B cell (primary cell): ENCODE results near the gene BBIP1. TPM values are rescaled to one million over a fixed set of nuclear protein-coding genes. Genes with fewer than 3 reads are reported as not detected.

ENCODE experiments used
- ATAC-seq: fragments of 200-7000 bp; cut with Tn5 transposase; one replicate; pipeline ENCODE4 v1.10.0; 2021; ENCODE audit warnings: low read depth, mild to moderate bottlenecking, moderate number of reproducible peaks, moderate library complexity
- CTCF ChIA-PET: fragments of 350-600 bp; sonication (Branson Sonifier 250); formaldehyde crosslinking; loops from one replicate; lab custom pipeline; 2021; ENCODE audit warnings: antibody characterized with exemption, inconsistent platforms; lab: Charles Lee
- POLR2A ChIA-PET: fragments of 350-600 bp; sonication (Branson Sonifier 250); formaldehyde crosslinking; loops from one replicate; lab custom pipeline; 2021; ENCODE audit warnings: antibody characterized with exemption; lab: Charles Lee
- DNase-seq: peaks from one replicate; pipeline ENCODE4 v3.0.0; 2013
- H2AFZ ChIP-seq: 2 replicates; pipeline ENCODE4 v1.6.1; 2012; ENCODE audit warnings: mild to moderate bottlenecking, low read depth, low read length; ENCODE audit not compliant: insufficient read depth, poor library complexity, severe bottlenecking
- H3K27ac ChIP-seq, 2 donors: 1 replicate in 1 of 2; 2 replicates in 1 of 2; pipeline ENCODE4 v1.5.1; 2012 to 2013; ENCODE audit warnings: low read length in 2 of 2, mild to moderate bottlenecking in 2 of 2, moderate library complexity in 1 of 2
- H3K27me3 ChIP-seq, 4 experiments: fragments of 200-600 bp in 1 of 4; sonication (generic) in 1 of 4; replicated peaks in 1 of 4; 1 replicate in 2 of 4; 2 replicates in 2 of 4; pipeline versions ENCODE4 v1.6.1 to v1.7.0; 2013 to 2016; ENCODE audit warnings: low read length in 3 of 4, mild to moderate bottlenecking in 2 of 4, mixed read lengths in 1 of 4, moderate library complexity in 1 of 4; ENCODE audit not compliant: insufficient read depth in 4 of 4, control insufficient read depth in 3 of 4; ENCODE audit errors: control extremely low read depth in 1 of 4
- H3K36me3 ChIP-seq, 2 experiments: replicated peaks in 1 of 2; 1 replicate in 1 of 2; 2 replicates in 1 of 2; pipeline versions ENCODE4 v1.6.1 to v1.7.1; 2013; ENCODE audit warnings: low read length in 1 of 2; ENCODE audit not compliant: insufficient read depth in 2 of 2, control insufficient read depth in 1 of 2; ENCODE audit errors: control extremely low read depth in 1 of 2, extremely low read depth in 1 of 2
- H3K4me1 ChIP-seq, 2 donors: fragments of 200-600 bp in 1 of 2; sonication (generic) in 1 of 2; 1 replicate in 1 of 2; 2 replicates in 1 of 2; pipeline versions ENCODE4 v1.5.1 to v1.6.1; 2013 to 2017; ENCODE audit warnings: low read length in 2 of 2; ENCODE audit not compliant: control insufficient read depth in 2 of 2, insufficient read depth in 2 of 2
- H3K4me2 ChIP-seq: replicated peaks from 2 replicates; pipeline ENCODE3; 2012; ENCODE audit warnings: mild to moderate bottlenecking, low read depth, low read length; ENCODE audit not compliant: poor library complexity, severe bottlenecking
- H3K4me3 ChIP-seq, 5 experiments: fragments of 200-600 bp in 1 of 5; sonication (generic) in 1 of 5; 1 replicate in 3 of 5; 2 replicates in 2 of 5; pipeline versions ENCODE4 v1.5.1 to v1.7.0; 2011 to 2016; ENCODE audit warnings: low read length in 4 of 5, mild to moderate bottlenecking in 4 of 5, low read depth in 2 of 5, control low read depth in 1 of 5, moderate library complexity in 1 of 5; ENCODE audit not compliant: insufficient read depth in 1 of 5; ENCODE audit errors: control extremely low read depth in 1 of 5, extremely low read depth in 1 of 5
- H3K79me2 ChIP-seq: fragments of 200-600 bp; sonication (generic); one replicate; pipeline ENCODE4 v1.6.0; 2016; ENCODE audit warnings: low read length; ENCODE audit not compliant: control insufficient read depth, insufficient read depth
- H3K9ac ChIP-seq: fragments of 200-600 bp; sonication (generic); 2 replicates; pipeline ENCODE4 v1.6.1; 2017; ENCODE audit warnings: mild to moderate bottlenecking, low read length, moderate library complexity
- H3K9me3 ChIP-seq, 3 donors: one replicate each; pipeline versions ENCODE4 v1.6.1 to v1.7.1; 2013; ENCODE audit warnings: low read length in 2 of 3; ENCODE audit not compliant: control insufficient read depth in 2 of 3, insufficient read depth in 1 of 3; ENCODE audit errors: control extremely low read depth in 1 of 3
- H4K20me1 ChIP-seq: 2 replicates; pipeline ENCODE4 v1.6.0; 2012; ENCODE audit warnings: mild to moderate bottlenecking, low read length; ENCODE audit not compliant: insufficient read depth, control insufficient read depth, poor library complexity, severe bottlenecking
- H3K27ac Mint-ChIP-seq: one replicate; pipeline ENCODE4 v1.8.0; 2021; ENCODE audit warnings: mixed read lengths
- H3K27me3 Mint-ChIP-seq: one replicate; pipeline ENCODE4 v1.8.0; 2021; ENCODE audit warnings: mixed read lengths
- H3K4me1 Mint-ChIP-seq: one replicate; pipeline ENCODE4 v1.8.0; 2021; ENCODE audit warnings: mixed read lengths
- H3K4me3 Mint-ChIP-seq: one replicate; pipeline ENCODE4 v1.8.0; 2021; ENCODE audit warnings: mixed read lengths
- H3K9me3 Mint-ChIP-seq: one replicate; pipeline ENCODE4 v1.8.0; 2022; ENCODE audit warnings: mixed read lengths; ENCODE audit not compliant: insufficient read depth
- EZH2 ChIP-seq: IDR thresholded peaks from 2 replicates; pipeline ENCODE4 v1.6.1; 2012; ENCODE audit warnings: borderline replicate concordance, low read depth, mild to moderate bottlenecking, moderate library complexity, low read length; ENCODE audit not compliant: insufficient read depth, poor library complexity, severe bottlenecking
- WGBS: methylation state at CpG from one replicate; pipeline ENCODE4 v1.1.5; 2013; ENCODE audit warnings: missing lambda C conversion rate; ENCODE audit not compliant: insufficient coverage; 5-methylcytosine and 5-hydroxymethylcytosine counted together
- intact Hi-C: fragments of 100-400 bp; cut with micrococcal nuclease; formaldehyde crosslinking; loops from one replicate; pipeline ENCODE4 v1.10.0; 2022
- polyA plus RNA-seq: library from polyadenylated mRNA; depleted of rRNA; stranded (reverse); fragments of >200 nt; gene quantifications from 2 replicates; pipeline ENCODE4 v1.2.3, GENCODE V29; 2012
- total RNA-seq, 2 donors: library from RNA; stranded (reverse); fragments of 120-200 nt in 1 of 2; gene quantifications; 1 replicate in 1 of 2; 2 replicates in 1 of 2; pipeline versions ENCODE4 v1.2.3 to v1.2.4, GENCODE V29; 2013 to 2022
- TF ChIP-seq, protein P1 (sequence below): fragments of 200-600 bp; IDR thresholded peaks from one replicate; pipeline ENCODE4 v1.8.0; 2022; ENCODE audit warnings: antibody characterized with exemption, mild to moderate bottlenecking

The BBIP1 gene
- total and polyA plus RNA-seq, 2 donors (not counting 1 experiment from before 2014, with no cell fraction given) = 10.6 to 46.1 TPM

DNA sequence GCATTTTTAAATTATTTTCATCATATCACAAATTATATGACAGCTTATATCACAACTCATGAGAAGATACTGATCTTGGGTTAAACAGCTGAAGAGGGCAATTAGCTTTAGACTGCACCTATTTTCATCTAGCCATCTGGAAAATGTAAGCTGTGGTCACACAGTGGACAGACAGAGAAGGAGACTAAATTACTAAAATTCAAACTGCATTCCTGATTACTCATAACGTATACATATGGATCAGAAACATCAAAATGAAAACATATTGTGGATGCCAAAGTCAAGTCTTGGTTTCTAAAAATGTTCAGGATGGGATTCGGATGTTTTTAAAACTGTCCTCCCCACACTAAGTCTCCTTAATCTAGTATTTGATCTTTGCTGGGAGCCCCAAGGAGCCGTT, 6.6 kb downstream of the BBIP1 start:
- peaks cover 15% of the 10 kb centered on the region for H3K4me1 Mint-ChIP-seq
- POLR2A ChIA-PET = interaction anchor here (0.7 kb wide), 1 partner anchor 69 kb away, joined by 9 read pairs; no protein-coding TSS in a partner anchor
- 100% methylated on average over 1 of the region's 3 CpGs for WGBS
- Histone ChIP-seq H3K9ac (no peak overlapping the region), H3K36me3 (peaks cover 4 to 13% of the 10 kb centered on the region in 2 experiments), H3K27me3 (no peaks in the 10 kb centered on the region), H3K4me3 (no peak overlapping the region), H3K4me2 (no peak overlapping the region), H4K20me1 (no peaks in the 10 kb centered on the region), H2AFZ (no peak overlapping the region), H3K4me1 (peaks cover 0 to 10% of the 10 kb centered on the region in 2 donors), H3K9me3 (no peaks in the 10 kb centered on the region), H3K27ac (no peak overlapping the region), H3K79me2 (peaks cover 13% of the 10 kb centered on the region)
- CTCF ChIA-PET = interaction anchor here (0.8 to 2.7 kb wide), 4 partner anchors 16 to 109 kb away, joined by 3 to 15 read pairs (median 8); no protein-coding TSS in a partner anchor
- DNase-seq = no peak
- intact Hi-C loops = no loop called here
- no peak overlapping the region for H3K4me3 Mint-ChIP-seq
- H3K27me3 Mint-ChIP-seq = no peaks in the 10 kb centered on the region
- TF ChIP-seq, protein P1, sequence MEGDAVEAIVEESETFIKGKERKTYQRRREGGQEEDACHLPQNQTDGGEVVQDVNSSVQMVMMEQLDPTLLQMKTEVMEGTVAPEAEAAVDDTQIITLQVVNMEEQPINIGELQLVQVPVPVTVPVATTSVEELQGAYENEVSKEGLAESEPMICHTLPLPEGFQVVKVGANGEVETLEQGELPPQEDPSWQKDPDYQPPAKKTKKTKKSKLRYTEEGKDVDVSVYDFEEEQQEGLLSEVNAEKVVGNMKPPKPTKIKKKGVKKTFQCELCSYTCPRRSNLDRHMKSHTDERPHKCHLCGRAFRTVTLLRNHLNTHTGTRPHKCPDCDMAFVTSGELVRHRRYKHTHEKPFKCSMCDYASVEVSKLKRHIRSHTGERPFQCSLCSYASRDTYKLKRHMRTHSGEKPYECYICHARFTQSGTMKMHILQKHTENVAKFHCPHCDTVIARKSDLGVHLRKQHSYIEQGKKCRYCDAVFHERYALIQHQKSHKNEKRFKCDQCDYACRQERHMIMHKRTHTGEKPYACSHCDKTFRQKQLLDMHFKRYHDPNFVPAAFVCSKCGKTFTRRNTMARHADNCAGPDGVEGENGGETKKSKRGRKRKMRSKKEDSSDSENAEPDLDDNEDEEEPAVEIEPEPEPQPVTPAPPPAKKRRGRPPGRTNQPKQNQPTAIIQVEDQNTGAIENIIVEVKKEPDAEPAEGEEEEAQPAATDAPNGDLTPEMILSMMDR = no peak
- TF ChIP-seq EZH2 = no peak
- H3K27ac Mint-ChIP-seq = no peak overlapping the region
- no peaks in the 10 kb centered on the region for H3K9me3 Mint-ChIP-seq
- ATAC-seq = no peak

DNA sequence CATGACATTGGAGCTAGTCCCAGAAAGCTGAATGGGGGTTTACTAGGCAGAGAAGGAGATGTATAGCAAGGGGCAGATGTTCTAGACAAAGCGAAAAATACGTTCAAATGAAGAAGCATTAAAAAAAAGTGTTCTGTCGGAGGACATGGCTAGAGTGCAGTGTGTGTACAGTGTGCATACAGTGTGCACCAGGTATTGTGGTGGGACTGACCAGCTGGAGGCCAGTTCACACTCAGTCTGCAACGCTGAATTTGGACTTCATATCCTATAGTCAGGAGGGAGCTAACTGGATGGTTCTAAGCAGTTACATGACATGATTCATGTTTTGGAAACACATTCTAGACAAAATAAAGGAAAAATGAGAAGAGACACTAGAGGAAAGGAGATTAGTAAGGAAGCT, 8.8 kb downstream of the BBIP1 start:
- Histone ChIP-seq H3K9ac (no peak overlapping the region), H4K20me1 (no peaks in the 10 kb centered on the region), H2AFZ (no peak overlapping the region), H3K4me3 (no peak overlapping the region), H3K27me3 (no peaks in the 10 kb centered on the region), H3K4me1 (peaks cover 0 to 3% of the 10 kb centered on the region in 2 donors), H3K4me2 (no peak overlapping the region), H3K36me3 (peaks cover 0 to 13% of the 10 kb centered on the region in 2 experiments), H3K9me3 (no peaks in the 10 kb centered on the region), H3K79me2 (peaks cover 6% of the 10 kb centered on the region), H3K27ac (no peak overlapping the region)
- H3K27ac Mint-ChIP-seq = no peak overlapping the region
- no peak for TF ChIP-seq EZH2
- TF ChIP-seq, protein P1 = no peak
- intact Hi-C loops = no loop called here
- no peak for DNase-seq
- no peaks in the 10 kb centered on the region for H3K27me3 Mint-ChIP-seq
- no peak for ATAC-seq
- H3K9me3 Mint-ChIP-seq = no peaks in the 10 kb centered on the region
- H3K4me1 Mint-ChIP-seq = peaks cover 3% of the 10 kb centered on the region
- no peak overlapping the region for H3K4me3 Mint-ChIP-seq
- ChIA-PET POLR2A (no interaction called here), CTCF (interaction anchor here (0.7 to 1.9 kb wide), 3 partner anchors 13 to 17 kb away, joined by 3 to 8 read pairs (median 5); no protein-coding TSS in a partner anchor)
- 100% methylated on average over 4 of the region's 4 CpGs for WGBS
